GM10266 (cell line): ENCODE measurements around the gene FAM180A.

Experiments
- DNase-seq: peaks from one replicate; pipeline ENCODE4 v3.0.0; 2012; ENCODE audit errors: extremely low spot score
- TF ChIP-seq, protein P1 (sequence below): IDR thresholded peaks from 2 replicates; pipeline ENCODE4 v1.5.1; 2012; ENCODE audit warnings: mild to moderate bottlenecking, low read depth; ENCODE audit not compliant: control insufficient read depth, insufficient read depth; ENCODE audit errors: missing control alignments

Gene FAM180A

DNA sequence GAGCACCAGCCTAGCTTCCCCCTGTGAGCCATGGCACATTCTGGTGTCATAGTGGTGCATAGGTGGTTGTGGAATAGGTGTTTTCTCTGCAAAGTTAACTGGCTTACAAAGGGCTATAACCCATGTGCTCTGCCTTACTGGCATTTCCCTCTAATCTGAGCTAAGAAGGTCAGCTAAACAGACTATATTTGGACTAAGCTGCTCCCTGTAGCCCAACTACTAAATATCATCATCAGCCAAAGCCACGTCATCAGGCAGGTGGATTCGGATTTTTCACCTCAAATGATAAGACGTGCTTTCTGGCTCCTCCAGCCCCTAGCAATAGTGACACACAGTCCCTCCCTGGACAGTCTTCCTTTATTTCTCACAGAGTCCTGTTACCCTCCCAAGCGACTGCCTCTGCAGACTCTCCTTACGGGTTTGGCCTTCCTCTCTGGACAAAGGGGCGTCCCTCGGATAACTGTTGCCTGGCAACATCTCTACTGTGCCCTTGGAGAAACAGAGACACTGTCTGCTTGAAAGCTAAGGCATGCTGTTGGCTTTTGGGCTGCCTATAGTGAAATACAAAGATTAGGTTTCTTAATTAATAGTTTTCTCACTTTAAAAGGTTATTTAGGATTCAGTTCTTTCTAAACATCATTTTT lies 29.7 kb downstream of the FAM180A start:
- DNase-seq, result no peak
- TF ChIP-seq, protein P1, sequence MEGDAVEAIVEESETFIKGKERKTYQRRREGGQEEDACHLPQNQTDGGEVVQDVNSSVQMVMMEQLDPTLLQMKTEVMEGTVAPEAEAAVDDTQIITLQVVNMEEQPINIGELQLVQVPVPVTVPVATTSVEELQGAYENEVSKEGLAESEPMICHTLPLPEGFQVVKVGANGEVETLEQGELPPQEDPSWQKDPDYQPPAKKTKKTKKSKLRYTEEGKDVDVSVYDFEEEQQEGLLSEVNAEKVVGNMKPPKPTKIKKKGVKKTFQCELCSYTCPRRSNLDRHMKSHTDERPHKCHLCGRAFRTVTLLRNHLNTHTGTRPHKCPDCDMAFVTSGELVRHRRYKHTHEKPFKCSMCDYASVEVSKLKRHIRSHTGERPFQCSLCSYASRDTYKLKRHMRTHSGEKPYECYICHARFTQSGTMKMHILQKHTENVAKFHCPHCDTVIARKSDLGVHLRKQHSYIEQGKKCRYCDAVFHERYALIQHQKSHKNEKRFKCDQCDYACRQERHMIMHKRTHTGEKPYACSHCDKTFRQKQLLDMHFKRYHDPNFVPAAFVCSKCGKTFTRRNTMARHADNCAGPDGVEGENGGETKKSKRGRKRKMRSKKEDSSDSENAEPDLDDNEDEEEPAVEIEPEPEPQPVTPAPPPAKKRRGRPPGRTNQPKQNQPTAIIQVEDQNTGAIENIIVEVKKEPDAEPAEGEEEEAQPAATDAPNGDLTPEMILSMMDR, result no peak

DNA sequence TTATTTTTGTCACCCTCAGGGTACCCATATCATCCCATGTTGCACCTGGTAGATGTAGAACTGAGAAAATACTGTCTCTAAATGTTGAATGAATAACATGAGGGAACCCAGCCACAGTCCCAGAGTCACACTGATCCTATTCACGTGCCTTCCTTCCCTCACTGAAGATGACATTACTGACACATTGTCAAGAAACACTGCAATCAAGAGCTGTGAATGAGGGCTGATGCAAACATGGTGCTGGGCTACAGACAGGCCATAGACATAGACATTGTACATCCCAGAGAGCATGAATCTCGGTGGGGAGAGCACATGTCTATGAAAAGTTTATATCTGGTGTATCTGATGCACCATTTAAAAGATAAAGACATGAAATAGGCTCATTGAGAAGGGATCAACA lies 30.4 kb downstream of the FAM180A start:
- TF ChIP-seq, protein P1, result no peak

DNA sequence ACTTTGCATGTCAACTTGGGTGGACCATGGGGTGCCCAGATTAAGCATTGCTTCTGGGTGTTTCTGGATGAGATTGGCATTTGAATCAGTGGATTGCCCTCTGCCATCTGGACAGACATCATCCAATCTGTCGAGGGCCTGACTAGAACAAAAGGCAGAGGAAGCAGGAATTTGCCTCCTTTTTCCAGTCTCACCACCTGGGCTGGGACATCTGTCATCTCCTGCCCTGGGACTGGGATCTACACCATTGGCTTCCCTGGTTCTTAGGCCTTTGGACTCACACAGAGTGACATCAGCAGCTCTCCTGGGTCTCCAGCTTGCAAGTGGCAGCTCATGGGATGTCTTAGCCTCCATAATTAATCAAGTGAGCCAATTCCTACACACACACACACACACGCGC lies 30.9 kb downstream of the FAM180A start:
- no peak for DNase-seq
- TF ChIP-seq, protein P1, result no peak

More for the DNA sequence above, 30.4 kb downstream of the FAM180A start:
- DNase-seq, result no peak

DNA sequence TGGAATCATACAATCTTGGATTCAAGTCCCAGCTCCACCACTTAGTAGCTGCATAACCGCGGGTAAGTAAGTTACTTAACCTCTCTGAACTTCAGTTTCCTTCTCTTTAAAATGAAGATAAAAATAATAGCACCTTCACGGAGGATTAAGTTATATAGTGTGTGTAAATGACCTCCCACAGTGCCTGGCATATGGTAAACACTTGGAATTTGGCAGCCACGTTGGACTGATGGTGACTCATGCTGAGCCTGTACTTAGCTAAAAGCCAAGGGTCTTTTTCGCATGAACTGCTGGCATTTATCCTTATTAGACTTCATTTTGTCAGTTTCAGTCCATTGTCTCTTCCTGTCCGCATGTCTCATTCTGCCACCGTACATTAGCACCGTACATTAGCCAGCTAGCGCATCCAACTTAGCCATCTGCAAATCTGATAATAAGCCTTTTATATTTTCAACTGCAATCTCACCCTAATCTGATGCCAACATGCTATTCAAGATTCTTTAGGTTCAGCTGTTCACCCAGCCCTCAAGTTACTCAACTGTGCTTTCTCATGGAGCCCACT lies 31.9 kb downstream of the FAM180A start:
- no peak for DNase-seq
- TF ChIP-seq, protein P1, result no peak

DNA sequence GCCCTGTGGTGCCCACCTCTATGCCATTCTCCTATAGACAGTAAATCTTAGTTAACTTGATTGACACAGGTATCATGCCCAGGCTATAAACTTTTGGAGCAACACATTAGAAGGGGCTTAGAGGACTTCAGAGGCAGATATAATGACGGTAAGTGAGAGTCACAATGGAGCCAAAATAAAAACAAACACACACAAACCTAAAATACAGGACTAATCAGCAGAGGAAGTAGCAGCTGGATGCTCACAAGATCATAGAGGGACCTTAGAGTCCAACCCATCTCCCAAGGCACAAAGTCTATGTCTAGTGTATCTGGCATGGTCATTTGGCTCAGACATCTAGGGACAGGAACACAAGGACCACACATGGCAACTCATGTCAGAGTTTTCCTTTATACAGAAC lies 32.9 kb downstream of the FAM180A start:
- TF ChIP-seq, protein P1, result no peak
- no peak for DNase-seq

DNA sequence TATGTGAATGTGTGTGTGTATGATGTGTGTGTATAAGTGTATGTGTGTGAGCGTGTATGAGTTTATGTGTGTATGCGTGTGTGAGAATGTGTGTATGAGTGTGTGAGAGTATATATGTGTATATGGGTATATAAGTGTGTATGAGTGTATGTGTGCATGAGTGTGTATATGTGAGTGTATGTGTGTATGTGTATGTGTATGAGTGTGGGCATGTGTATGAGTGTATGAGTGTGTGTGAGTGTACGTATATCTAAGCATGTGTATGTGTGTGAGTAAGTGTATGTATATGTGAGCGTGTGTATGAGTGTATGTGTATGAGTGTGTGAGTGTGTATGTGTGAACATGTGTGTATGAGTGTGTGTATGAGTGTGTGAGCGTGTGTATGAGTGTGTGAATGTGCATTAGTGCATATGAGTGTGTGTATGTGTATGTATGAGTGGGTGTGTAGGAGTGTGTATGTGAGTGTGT lies 33.5 kb downstream of the FAM180A start:
- TF ChIP-seq, protein P1, result no peak

DNA sequence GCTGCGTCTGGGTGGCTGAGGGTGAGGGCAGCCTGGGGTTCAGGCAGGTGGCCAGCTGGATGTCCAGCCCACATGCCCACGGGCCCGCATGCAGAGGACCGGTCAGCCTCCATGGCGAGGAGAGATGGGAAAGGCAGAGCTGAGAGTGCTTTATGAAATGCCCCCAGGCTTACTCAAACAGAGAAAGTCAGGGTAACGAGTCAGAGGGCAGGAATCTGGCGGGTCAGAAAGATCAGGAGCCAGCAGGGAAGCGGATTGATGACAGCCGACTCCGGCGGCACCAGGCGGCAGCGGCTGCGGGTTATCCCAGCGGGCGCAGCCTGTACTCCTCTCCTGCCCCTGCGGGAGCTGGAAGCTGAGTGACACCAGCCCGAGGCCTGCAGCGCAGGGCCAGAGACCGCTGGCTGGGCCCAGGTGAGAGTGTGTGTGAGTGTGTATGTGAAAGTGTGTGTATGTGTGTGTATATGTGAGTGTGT lies 34.0 kb downstream of the FAM180A start:
- TF ChIP-seq, protein P1, result no peak
- no peak for DNase-seq

More for the DNA sequence above, 33.5 kb downstream of the FAM180A start:
- no peak for DNase-seq
